Activated CD4-positive, CD25-positive, alpha-beta regulatory T cell treated with anti-CD3 and anti-CD28 coated beads, Interleukin-2, amount 50 U/mL, for 16 hours (primary cell): ENCODE measurements around the gene STUM.

Source experiments
- DNase-seq: peaks from one replicate; pipeline ENCODE4 v3.0.0-alpha.2; 2020; ENCODE audit warnings: low read depth, low spot score

Gene STUM

GRCh38 chr1:226625832-226626576 is 77.4 kb downstream of the STUM start:
- no peak for DNase-seq

GRCh38 chr1:226626577-226626956 is 78.0 kb downstream of the STUM start:
- DNase-seq = peak; percentile 68

GRCh38 chr1:226627050-226627755 is 78.6 kb downstream of the STUM start:
- no peak for DNase-seq

- no peak for DNase-seq
Measured at GRCh38 chr1:226627924-226628611, 79.5 kb downstream of the STUM start.

GRCh38 chr1:226628612-226629155 is 80.1 kb downstream of the STUM start:
- no peak for DNase-seq

GRCh38 chr1:226629210-226629895 is 80.8 kb downstream of the STUM start:
- DNase-seq = no peak

- DNase-seq = no peak
Measured at GRCh38 chr1:226629896-226630550, 81.5 kb downstream of the STUM start.

- DNase-seq = no peak
Measured at GRCh38 chr1:226630592-226630991, 82.0 kb downstream of the STUM start.

GRCh38 chr1:226631229-226632000 is 82.9 kb downstream of the STUM start:
- DNase-seq = no peak

- DNase-seq = no peak
Measured at GRCh38 chr1:226632169-226632879, 83.8 kb downstream of the STUM start.

GRCh38 chr1:226632922-226633351 is 84.4 kb downstream of the STUM start:
- DNase-seq = no peak

- no peak for DNase-seq
Measured at GRCh38 chr1:226633541-226634165, 85.1 kb downstream of the STUM start.

GRCh38 chr1:226634166-226634588 is 85.6 kb downstream of the STUM start:
- peak; percentile 70 for DNase-seq

- no peak for DNase-seq
Measured at GRCh38 chr1:226634611-226635246, 86.2 kb downstream of the STUM start.

GRCh38 chr1:226635456-226635941 is 86.9 kb downstream of the STUM start:
- DNase-seq = no peak

GRCh38 chr1:226636847-226637096 is 88.2 kb downstream of the STUM start:
- DNase-seq = no peak

GRCh38 chr1:226637147-226637935 is 88.8 kb downstream of the STUM start:
- no peak for DNase-seq

GRCh38 chr1:226638001-226638601 is 89.5 kb downstream of the STUM start:
- no peak for DNase-seq
